ENCODE results near the gene TBCD. TPM values are rescaled to one million over a fixed set of nuclear protein-coding genes. Genes with fewer than 3 reads are reported as not detected.

The TBCD gene
- total RNA-seq, 2 experiments from 2014 or later = 77.8 to 85.8 TPM

DNA sequence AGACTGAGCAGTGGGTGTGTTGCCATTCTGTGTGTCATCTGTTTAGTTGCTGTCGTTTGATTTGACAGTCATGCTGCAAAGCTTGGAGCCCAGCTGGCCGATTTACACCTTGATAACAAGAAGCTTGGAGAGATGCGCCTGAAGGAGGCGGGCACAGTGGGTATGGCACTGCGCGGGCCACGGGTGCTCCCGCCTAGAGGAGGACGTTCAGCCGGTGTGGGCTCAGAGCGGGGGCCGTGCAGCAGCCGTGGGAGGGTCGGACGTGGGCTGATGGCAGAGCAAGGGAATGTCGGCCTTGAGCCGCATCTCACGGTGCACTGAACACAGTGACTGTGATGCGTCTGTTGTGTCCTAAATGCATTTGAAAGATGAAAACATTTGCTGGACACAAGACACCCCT lies 31.7 kb upstream of the TBCD start:
- Mint-ChIP-seq H3K27me3 (no peaks in the 10 kb centered on the region), H3K9me3 (no peaks in the 10 kb centered on the region), H3K4me1 (ENCODE audit: low read depth) (peaks cover 12% of the 10 kb centered on the region), H3K36me3 (ENCODE audit: low read depth) (peaks cover 20% of the 10 kb centered on the region), H3K4me3 (no peak overlapping the region), H3K27ac (no peak overlapping the region)
- ATAC-seq = no peak
- DNase-seq = no peak
- CTCF ChIA-PET = no interaction called here
- intact Hi-C loops (cut with micrococcal nuclease) = no loop called here
- POLR2A ChIA-PET = no interaction called here
- TF ChIP-seq, protein P1, sequence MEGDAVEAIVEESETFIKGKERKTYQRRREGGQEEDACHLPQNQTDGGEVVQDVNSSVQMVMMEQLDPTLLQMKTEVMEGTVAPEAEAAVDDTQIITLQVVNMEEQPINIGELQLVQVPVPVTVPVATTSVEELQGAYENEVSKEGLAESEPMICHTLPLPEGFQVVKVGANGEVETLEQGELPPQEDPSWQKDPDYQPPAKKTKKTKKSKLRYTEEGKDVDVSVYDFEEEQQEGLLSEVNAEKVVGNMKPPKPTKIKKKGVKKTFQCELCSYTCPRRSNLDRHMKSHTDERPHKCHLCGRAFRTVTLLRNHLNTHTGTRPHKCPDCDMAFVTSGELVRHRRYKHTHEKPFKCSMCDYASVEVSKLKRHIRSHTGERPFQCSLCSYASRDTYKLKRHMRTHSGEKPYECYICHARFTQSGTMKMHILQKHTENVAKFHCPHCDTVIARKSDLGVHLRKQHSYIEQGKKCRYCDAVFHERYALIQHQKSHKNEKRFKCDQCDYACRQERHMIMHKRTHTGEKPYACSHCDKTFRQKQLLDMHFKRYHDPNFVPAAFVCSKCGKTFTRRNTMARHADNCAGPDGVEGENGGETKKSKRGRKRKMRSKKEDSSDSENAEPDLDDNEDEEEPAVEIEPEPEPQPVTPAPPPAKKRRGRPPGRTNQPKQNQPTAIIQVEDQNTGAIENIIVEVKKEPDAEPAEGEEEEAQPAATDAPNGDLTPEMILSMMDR (IDR thresholded peaks at IDR 0.05) = no peak

DNA sequence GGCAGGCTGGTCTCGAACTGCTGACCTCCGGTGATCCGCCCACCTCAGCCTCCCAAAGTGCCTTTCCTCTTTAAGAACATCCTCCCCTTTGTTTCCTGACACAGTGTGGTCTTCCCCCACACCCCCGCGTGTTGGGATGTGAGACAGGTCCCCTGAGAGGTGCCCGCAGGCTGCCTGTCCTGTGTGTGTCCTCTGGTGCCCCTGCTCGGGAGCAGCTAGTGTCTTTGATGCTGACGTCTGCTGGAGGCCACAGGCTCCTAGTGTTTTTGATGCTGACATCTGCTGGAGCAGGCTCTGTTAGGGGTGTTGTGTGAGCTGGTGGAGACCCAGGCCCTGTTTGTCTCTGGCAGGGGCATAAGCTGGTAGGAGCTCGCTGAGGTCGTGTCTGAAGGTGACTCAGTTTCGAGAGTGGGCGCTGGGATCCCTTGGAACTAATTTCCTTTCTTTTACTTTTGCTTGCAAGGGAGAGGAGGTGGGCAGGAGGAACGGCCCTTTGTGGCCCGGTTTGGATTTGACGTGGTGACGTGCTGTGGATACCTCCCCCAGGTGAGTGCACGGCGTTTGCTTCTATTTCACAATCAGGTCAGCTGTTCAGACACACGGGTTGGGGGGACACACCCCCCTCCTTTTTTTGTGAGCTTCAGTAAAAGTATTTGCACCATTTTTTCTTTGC lies 29.4 kb upstream of the TBCD start:
- H3K9me3 Mint-ChIP-seq = no peaks in the 10 kb centered on the region
- no peak overlapping the region for H3K4me3 Mint-ChIP-seq
- intact Hi-C loops (cut with micrococcal nuclease) = no loop called here
- peaks cover 9% of the 10 kb centered on the region for H3K4me1 Mint-ChIP-seq (ENCODE audit: low read depth)
- no peak overlapping the region for H3K27ac Mint-ChIP-seq
- CTCF ChIA-PET = interaction anchor here (1.2 kb wide), 1 partner anchor 11 kb away, joined by 3 read pairs; no protein-coding TSS in a partner anchor
- DNase-seq (no peak), ATAC-seq (no peak)
- H3K27me3 Mint-ChIP-seq = no peaks in the 10 kb centered on the region
- POLR2A ChIA-PET = no interaction called here
- H3K36me3 Mint-ChIP-seq (ENCODE audit: low read depth) = peaks cover 25% of the 10 kb centered on the region
- TF ChIP-seq, protein P1 (IDR thresholded peaks at IDR 0.05) = no peak

DNA sequence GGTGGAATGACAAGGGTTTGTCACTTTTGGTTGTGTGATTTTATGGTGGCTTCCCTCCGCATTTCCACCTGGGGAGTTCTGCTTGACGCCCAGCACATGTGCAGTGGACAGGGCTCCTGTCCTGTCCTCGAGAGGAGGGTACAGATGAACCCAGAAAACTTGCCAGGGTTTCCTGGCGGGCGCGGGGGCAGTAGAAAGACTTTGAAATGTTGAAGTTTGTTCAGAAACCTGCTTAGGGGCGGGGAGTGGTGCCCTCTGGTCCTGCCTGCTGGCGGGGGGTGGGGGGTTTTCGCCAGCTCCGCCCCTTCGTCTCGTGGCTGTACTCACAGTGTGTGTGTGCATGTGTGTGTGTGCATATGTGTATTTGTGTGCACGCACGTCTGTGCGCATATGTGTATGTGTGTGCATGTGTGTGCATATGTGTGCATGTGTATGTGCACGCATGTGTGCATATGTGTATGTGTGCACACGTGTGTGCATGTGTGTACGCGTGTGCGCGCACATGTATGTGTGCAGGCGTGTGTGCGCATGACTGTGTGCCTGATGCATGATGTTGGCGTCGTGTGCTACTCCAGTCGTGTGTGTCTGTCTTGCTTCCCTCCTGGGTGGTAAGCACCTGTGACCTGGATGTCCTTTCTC lies 28.6 kb upstream of the TBCD start:
- DNase-seq (no peak), ATAC-seq (no peak)
- Mint-ChIP-seq H3K4me1 (ENCODE audit: low read depth) (peaks cover 3% of the 10 kb centered on the region), H3K27ac (no peak overlapping the region), H3K27me3 (no peaks in the 10 kb centered on the region), H3K36me3 (ENCODE audit: low read depth) (peaks cover 25% of the 10 kb centered on the region), H3K9me3 (no peaks in the 10 kb centered on the region), H3K4me3 (no peak overlapping the region)
- ChIA-PET CTCF (interaction anchor here (1.2 kb wide), 1 partner anchor 10 kb away, joined by 3 read pairs; no protein-coding TSS in a partner anchor), POLR2A (no interaction called here)
- TF ChIP-seq, protein P1 (IDR thresholded peaks at IDR 0.05) = no peak
- intact Hi-C loops (cut with micrococcal nuclease) = no loop called here

DNA sequence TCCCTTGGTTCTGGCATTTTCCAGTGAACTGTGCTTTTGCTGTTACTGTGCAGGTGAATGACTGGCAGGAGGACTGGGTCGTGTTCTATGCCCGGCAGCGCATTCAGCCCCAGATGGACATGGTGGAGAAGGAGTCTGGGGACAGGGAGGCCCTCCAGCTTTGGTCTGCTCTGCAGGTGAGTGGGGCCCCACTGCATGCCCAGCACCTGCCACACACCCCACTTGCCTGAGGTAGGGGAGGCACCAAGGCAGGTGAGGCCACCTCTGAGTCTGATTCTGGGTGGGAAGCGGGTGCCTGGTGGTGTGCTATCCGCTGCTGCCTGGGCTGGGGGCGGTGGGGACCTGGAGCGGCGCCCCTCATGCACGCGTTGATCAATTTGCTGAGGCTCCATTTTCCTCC lies 25.4 kb upstream of the TBCD start:
- no peak for DNase-seq
- POLR2A ChIA-PET = interaction anchor here (1.1 kb wide), 1 partner anchor 29 kb away, joined by 4 read pairs; no protein-coding TSS in a partner anchor
- TF ChIP-seq, protein P1 (IDR thresholded peaks at IDR 0.05) = no peak
- Mint-ChIP-seq H3K27me3 (no peaks in the 10 kb centered on the region), H3K9me3 (no peaks in the 10 kb centered on the region), H3K27ac (no peak overlapping the region), H3K4me1 (ENCODE audit: low read depth) (no peaks in the 10 kb centered on the region), H3K36me3 (ENCODE audit: low read depth) (peaks cover 22% of the 10 kb centered on the region), H3K4me3 (no peak overlapping the region)
- intact Hi-C loops (cut with micrococcal nuclease) = no loop called here
- CTCF ChIA-PET = interaction anchor here (1.3 to 1.8 kb wide), 2 partner anchors 10 to 58 kb away, joined by 3 to 4 read pairs; partner anchors contain the start of gene FN3KRP
- ATAC-seq = no peak

Measured in activated CD8-positive, alpha-beta T cell treated with anti-CD3 and anti-CD28 coated beads for 36 hours (primary cell).